Measurements from ENCODE around the gene COMT. TPM values are rescaled to one million over a fixed set of nuclear protein-coding genes. Genes with fewer than 3 reads are reported as not detected.

Gene COMT
- total RNA-seq, 1 experiment from 2014 or later, result 196 TPM

- Mint-ChIP-seq H3K36me3 (ENCODE audit: insufficient read depth, unreplicated experiment) (no peaks in the 10 kb centered on the region), H3K4me3 (ENCODE audit: unreplicated experiment) (no peak overlapping the region), H3K27me3 (ENCODE audit: insufficient read depth, unreplicated experiment) (no peaks in the 10 kb centered on the region), H3K9me3 (ENCODE audit: unreplicated experiment) (peaks cover 20% of the 10 kb centered on the region), H3K4me1 (ENCODE audit: insufficient read depth, unreplicated experiment) (no peaks in the 10 kb centered on the region), H3K27ac (ENCODE audit: low read depth, unreplicated experiment) (no peak overlapping the region)
- no TSS peak for BruUV-seq (replicated peaks)
- no peak for DNase-seq (ENCODE audit: unreplicated experiment)
- no peak for TF ChIP-seq CTCF (IDR thresholded peaks at IDR 0.05; ENCODE audit: unreplicated experiment)
- ChIA-PET CTCF (interaction anchor here (0.5 kb wide), 1 partner anchor 1098 kb away, joined by 4 read pairs; no protein-coding TSS in a partner anchor), POLR2A (interaction anchor here (1.2 kb wide), 1 partner anchor 18 kb away, joined by 3 read pairs; no protein-coding TSS in a partner anchor)
- intact Hi-C loops (cut with micrococcal nuclease), result no loop called here
These were observed 61.7 kb downstream of the COMT start for GRCh38 chr22:20003304-20003703.

- Mint-ChIP-seq H3K9me3 (ENCODE audit: unreplicated experiment) (peaks cover 20% of the 10 kb centered on the region), H3K4me1 (ENCODE audit: insufficient read depth, unreplicated experiment) (peaks cover 4% of the 10 kb centered on the region), H3K4me3 (ENCODE audit: unreplicated experiment) (no peak overlapping the region), H3K27me3 (ENCODE audit: insufficient read depth, unreplicated experiment) (no peaks in the 10 kb centered on the region), H3K36me3 (ENCODE audit: insufficient read depth, unreplicated experiment) (no peaks in the 10 kb centered on the region), H3K27ac (ENCODE audit: low read depth, unreplicated experiment) (no peak overlapping the region)
- BruUV-seq (replicated peaks), result no TSS peak
- no peak for DNase-seq (ENCODE audit: unreplicated experiment)
- intact Hi-C loops (cut with micrococcal nuclease), result no loop called here
- ChIA-PET CTCF (no interaction called here), POLR2A (no interaction called here)
- no peak for TF ChIP-seq CTCF (IDR thresholded peaks at IDR 0.05; ENCODE audit: unreplicated experiment)
These were observed 62.9 kb downstream of the COMT start for GRCh38 chr22:20004464-20004863.

- no peak overlapping the region for H3K4me3 Mint-ChIP-seq (ENCODE audit: unreplicated experiment)
- no peak overlapping the region for H3K27ac Mint-ChIP-seq (ENCODE audit: low read depth, unreplicated experiment)
- TF ChIP-seq CTCF (IDR thresholded peaks at IDR 0.05; ENCODE audit: unreplicated experiment), result no peak
- H3K4me1 Mint-ChIP-seq (ENCODE audit: insufficient read depth, unreplicated experiment), result peaks cover 9% of the 10 kb centered on the region
- intact Hi-C loops (cut with micrococcal nuclease), result no loop called here
- no peak for DNase-seq (ENCODE audit: unreplicated experiment)
- no peaks in the 10 kb centered on the region for H3K27me3 Mint-ChIP-seq (ENCODE audit: insufficient read depth, unreplicated experiment)
- H3K36me3 Mint-ChIP-seq (ENCODE audit: insufficient read depth, unreplicated experiment), result no peaks in the 10 kb centered on the region
- POLR2A ChIA-PET, result no interaction called here
- peaks cover 17% of the 10 kb centered on the region for H3K9me3 Mint-ChIP-seq (ENCODE audit: unreplicated experiment)
- CTCF ChIA-PET, result no interaction called here
- no TSS peak for BruUV-seq (replicated peaks)
These were observed 66.8 kb downstream of the COMT start for GRCh38 chr22:20008221-20008995.

- no peak overlapping the region for H3K27ac Mint-ChIP-seq (ENCODE audit: low read depth, unreplicated experiment)
These were observed 67.5 kb downstream of the COMT start for GRCh38 chr22:20009018-20009491.

More at GRCh38 chr22:20009018-20009491, 67.5 kb downstream of the COMT start:
- no peak for TF ChIP-seq CTCF (IDR thresholded peaks at IDR 0.05; ENCODE audit: unreplicated experiment)
- Mint-ChIP-seq H3K9me3 (ENCODE audit: unreplicated experiment) (peaks cover 10% of the 10 kb centered on the region), H3K4me3 (ENCODE audit: unreplicated experiment) (no peak overlapping the region), H3K4me1 (ENCODE audit: insufficient read depth, unreplicated experiment) (peaks cover 9% of the 10 kb centered on the region), H3K27me3 (ENCODE audit: insufficient read depth, unreplicated experiment) (no peaks in the 10 kb centered on the region), H3K36me3 (ENCODE audit: insufficient read depth, unreplicated experiment) (no peaks in the 10 kb centered on the region)
- no peak for DNase-seq (ENCODE audit: unreplicated experiment)
- ChIA-PET CTCF (no interaction called here), POLR2A (no interaction called here)
- no TSS peak for BruUV-seq (replicated peaks)
- intact Hi-C loops (cut with micrococcal nuclease), result no loop called here

Data from MCF 10A (cell line).